HepG2 (cell line): ENCODE measurements around the gene ZNF442. TPM values are rescaled to one million over a fixed set of nuclear protein-coding genes. Genes with fewer than 3 reads are reported as not detected.

Experiments
- polyA plus RNA-seq, 8 experiments: library from polyadenylated mRNA; depleted of rRNA in 3 of 8; stranded (reverse) in 7 of 8; unstranded in 1 of 8; fragments of >200 nt; fragmentation: Illumina TruSeq in 4 of 8; extraction: Trizol in 4 of 8; gene quantifications; 2 replicates each; pipeline versions ENCODE4 v1.2.1 to v1.2.3, GENCODE V29; 2011 to 2016; ENCODE audit warnings: low read depth in 4 of 8, missing spikeins in 1 of 8, mixed read lengths in 1 of 8; ENCODE audit not compliant: insufficient read depth in 1 of 8
- small RNA-seq, 3 experiments: library from RNA; depleted of rRNA; stranded (forward); fragments of <200 nt; gene quantifications; one replicate each; pipeline ENCODE3, GENCODE V24; 2012; ENCODE audit warnings: low read depth in 2 of 3, low replicate concordance in 1 of 3; ENCODE audit not compliant: insufficient read length in 3 of 3, insufficient read depth in 2 of 3
- total RNA-seq, 5 experiments: library from RNA; depleted of rRNA; stranded (reverse); fragments of >200 nt; fragmentation: Illumina TruSeq; extraction: Trizol; gene quantifications; 2 replicates each; pipeline ENCODE4 v1.2.3, GENCODE V29; 2016; ENCODE audit warnings: low read depth in 1 of 5

Gene ZNF442
- total and polyA plus RNA-seq, 2 of the 13 experiments (the other 11 are each of a cell fraction or from before 2014, with no cell fraction given) = 1.0 to 6.0 TPM

Small RNA genes lying within 50 kb of the gene (small RNA-seq; reads per million reads assigned to genes)
- 0 reads per million in 3 experiments for gene RPS29P23

Other genes with a start within 250 kb of the ZNF442 start
- gene ZNF20, start 225.3 kb downstream of the ZNF442 start, total RNA-seq (2016; rRNA removed; fragmentation: Illumina TruSeq; extraction: Trizol) = 8.0 and 9.7 TPM in 2 replicates
- gene ZNF20, start 225.3 kb downstream of the ZNF442 start, polyA plus RNA-seq (2011; rRNA removed) = 1.6 and 2.1 TPM in 2 replicates
- gene ZNF625, start 208.9 kb downstream of the ZNF442 start, total RNA-seq (2016; rRNA removed; fragmentation: Illumina TruSeq; extraction: Trizol) = 12.2 and 17.7 TPM in 2 replicates
- gene ZNF625, start 208.9 kb downstream of the ZNF442 start, polyA plus RNA-seq (2011; rRNA removed) = 1.7 and 1.8 TPM in 2 replicates
- gene ZNF136, start 202.6 kb downstream of the ZNF442 start, total RNA-seq (2016; rRNA removed; fragmentation: Illumina TruSeq; extraction: Trizol) = 10.2 and 16.6 TPM in 2 replicates
- gene ZNF136, start 202.6 kb downstream of the ZNF442 start, polyA plus RNA-seq (2011; rRNA removed) = 1.8 and 2.5 TPM in 2 replicates
- 15.7 and 16.6 TPM in 2 replicates for gene ZNF44, start 70.8 kb downstream of the ZNF442 start, total RNA-seq (2016; rRNA removed; fragmentation: Illumina TruSeq; extraction: Trizol)
- gene ZNF44, start 70.8 kb downstream of the ZNF442 start, polyA plus RNA-seq (2011; rRNA removed) = 6.6 and 6.9 TPM in 2 replicates
- gene ZNF563, start 32.0 kb downstream of the ZNF442 start, total RNA-seq (2016; rRNA removed; fragmentation: Illumina TruSeq; extraction: Trizol) = 19.5 and 26.3 TPM in 2 replicates
- 7.1 and 7.5 TPM in 2 replicates for gene ZNF563, start 32.0 kb downstream of the ZNF442 start, polyA plus RNA-seq (2011; rRNA removed)
- gene ZNF799, start 35.6 kb upstream of the ZNF442 start, total RNA-seq (2016; rRNA removed; fragmentation: Illumina TruSeq; extraction: Trizol) = 17.9 and 27.0 TPM in 2 replicates
- 4.7 and 7.7 TPM in 2 replicates for gene ZNF799, start 35.6 kb upstream of the ZNF442 start, polyA plus RNA-seq (2011; rRNA removed)
- gene ZNF443, start 75.3 kb upstream of the ZNF442 start, total RNA-seq (2016; rRNA removed; fragmentation: Illumina TruSeq; extraction: Trizol) = 19.0 and 24.2 TPM in 2 replicates
- 3.5 and 3.6 TPM in 2 replicates for gene ZNF443, start 75.3 kb upstream of the ZNF442 start, polyA plus RNA-seq (2011; rRNA removed)
- 3.9 and 4.7 TPM in 2 replicates for gene ZNF709, start 119.1 kb upstream of the ZNF442 start, total RNA-seq (2016; rRNA removed; fragmentation: Illumina TruSeq; extraction: Trizol)
- 1.0 and 1.5 TPM in 2 replicates for gene ZNF709, start 119.1 kb upstream of the ZNF442 start, polyA plus RNA-seq (2011; rRNA removed)
- 11.1 and 11.2 TPM in 2 replicates for gene ZNF564, start 185.8 kb upstream of the ZNF442 start, total RNA-seq (2016; rRNA removed; fragmentation: Illumina TruSeq; extraction: Trizol)
- 2.3 and 2.4 TPM in 2 replicates for gene ZNF564, start 185.8 kb upstream of the ZNF442 start, polyA plus RNA-seq (2011; rRNA removed)
- 2.9 and 5.2 TPM in 2 replicates for gene ZNF490, start 245.1 kb upstream of the ZNF442 start, total RNA-seq (2016; rRNA removed; fragmentation: Illumina TruSeq; extraction: Trizol)
- 1.2 and 1.3 TPM in 2 replicates for gene ZNF490, start 245.1 kb upstream of the ZNF442 start, polyA plus RNA-seq (2011; rRNA removed)
- 17.4 and 21.3 TPM in 2 replicates for gene ZNF791, start 245.2 kb upstream of the ZNF442 start, total RNA-seq (2016; rRNA removed; fragmentation: Illumina TruSeq; extraction: Trizol)
- 10.1 and 12.8 TPM in 2 replicates for gene ZNF791, start 245.2 kb upstream of the ZNF442 start, polyA plus RNA-seq (2011; rRNA removed)